Stimulated activated CD4-positive, alpha-beta T cell treated with anti-CD3 and anti-CD28 coated beads, TNF-alpha, amount 100 ng/mL, for 4 hours (primary cell): ENCODE results near the gene SOX1.

Source experiments
- DNase-seq, 3 experiments: peaks; one replicate each; pipeline ENCODE4 v3.0.0-alpha.2; 2020; ENCODE audit warnings: low read depth in 3 of 3

SOX1 gene

DNA sequence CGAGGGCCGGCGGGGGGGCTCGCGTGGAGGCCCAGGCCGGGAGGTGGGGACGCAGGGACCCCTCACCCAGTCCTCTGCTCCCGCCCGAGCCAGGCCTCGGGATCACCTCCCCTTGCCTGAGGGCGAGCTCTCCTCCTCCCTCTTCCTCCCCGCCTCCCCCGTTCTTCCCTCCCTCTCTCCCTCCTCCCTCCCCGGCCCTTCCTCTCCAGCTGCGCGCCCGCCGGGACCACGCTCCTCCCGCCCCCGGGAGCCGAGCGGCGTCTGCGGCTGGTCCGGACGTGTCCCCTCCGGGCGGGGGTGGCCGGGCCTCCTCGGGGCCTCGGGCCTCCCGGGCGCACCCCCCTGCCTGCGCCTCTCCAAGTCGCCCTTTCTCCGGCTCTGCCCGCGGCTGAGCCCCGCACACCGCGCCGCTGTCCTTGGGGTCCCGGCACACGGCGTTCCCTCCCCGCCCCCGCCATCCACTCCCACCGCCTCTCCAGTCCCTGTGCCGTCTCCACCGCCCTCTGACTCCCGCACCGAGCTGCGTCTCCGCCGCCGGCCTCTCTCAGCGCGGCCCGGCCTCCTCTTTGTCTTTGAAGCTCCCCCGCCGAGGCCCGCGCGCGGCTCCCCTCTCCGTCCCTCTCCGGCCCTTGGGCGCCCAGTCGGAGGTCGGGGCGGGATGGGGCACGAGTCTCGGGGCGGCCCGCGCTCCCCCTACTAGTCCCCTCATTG is 5.7 kb downstream of the SOX1 start:
- DNase-seq = no peak

DNA sequence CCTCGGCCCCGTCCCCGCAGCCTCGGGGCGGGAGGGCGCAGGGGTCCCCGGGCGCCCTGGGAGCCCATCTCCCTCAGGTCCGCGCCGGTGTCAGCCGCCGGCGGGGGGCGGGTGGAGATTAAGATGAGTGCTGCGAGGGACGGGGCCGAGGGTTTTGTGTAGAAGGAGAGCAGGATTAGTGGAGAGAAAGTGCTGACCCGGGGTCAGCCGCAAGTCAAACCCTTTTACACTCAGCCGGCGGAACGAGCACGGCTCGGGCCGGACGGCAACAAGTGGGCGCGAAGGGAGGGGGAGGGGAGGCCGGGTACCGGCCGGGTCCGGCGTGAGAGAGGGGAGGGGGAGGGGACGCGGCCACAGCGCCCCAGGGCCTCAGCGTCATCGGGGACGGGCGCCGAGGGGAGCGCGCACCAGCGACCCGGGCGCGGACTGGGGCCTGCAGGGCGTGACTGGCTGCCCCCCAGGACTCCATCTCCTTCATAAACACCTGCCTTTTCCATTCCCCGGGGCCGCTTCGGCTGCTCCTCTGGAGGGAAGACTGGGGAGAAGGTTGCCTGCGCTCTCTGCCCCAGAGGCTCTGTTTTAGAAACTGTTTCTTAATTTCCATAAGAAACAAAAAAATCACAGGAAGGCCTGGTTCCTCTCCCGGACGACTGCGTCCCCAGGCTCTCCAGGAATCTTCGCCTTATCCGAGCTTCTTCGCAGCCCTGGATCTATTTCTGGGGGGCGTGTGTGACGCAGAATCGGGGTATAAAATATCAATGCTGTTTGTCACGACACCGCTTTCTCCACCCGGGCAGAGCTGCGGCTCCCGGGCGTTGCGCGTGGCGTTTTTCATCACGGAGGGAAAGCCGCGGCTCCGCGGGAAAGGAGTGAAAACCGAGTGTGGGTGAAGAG is 6.5 kb downstream of the SOX1 start:
- DNase-seq = no peak

DNA sequence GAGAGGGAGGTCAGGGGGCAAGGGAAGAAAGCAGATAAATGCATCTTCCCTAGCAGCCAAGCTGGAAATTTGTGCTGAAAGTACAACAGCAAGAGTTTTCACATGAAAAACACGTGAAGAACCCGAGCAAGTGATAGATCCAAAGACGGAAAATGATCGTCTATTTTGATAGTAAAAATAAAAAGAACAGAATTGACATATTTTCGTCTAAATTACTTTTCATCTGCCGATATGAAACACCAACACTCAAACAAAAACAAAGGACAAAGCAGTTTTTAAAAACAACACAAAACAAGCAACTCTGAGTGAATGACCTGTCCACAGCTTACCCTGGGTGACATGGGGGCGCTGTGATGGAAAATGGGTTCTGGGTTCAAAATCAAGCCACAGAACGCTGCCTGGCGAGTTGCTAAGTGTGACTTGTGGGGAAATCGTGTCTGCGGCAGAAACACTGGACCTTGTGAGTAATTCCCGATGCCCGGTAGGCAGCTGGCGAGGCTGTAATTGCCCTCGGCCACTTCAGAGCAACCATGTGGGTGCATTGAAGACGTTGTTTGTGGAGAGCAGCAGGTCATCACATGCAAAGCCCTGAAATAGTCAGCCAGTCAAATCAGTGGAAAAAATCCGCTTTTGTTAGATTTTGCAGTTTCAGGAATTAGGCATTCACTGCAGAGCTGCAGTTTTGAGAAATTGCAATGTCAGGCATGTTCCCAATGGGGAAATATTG is 7.4 kb downstream of the SOX1 start:
- DNase-seq = no peak

DNA sequence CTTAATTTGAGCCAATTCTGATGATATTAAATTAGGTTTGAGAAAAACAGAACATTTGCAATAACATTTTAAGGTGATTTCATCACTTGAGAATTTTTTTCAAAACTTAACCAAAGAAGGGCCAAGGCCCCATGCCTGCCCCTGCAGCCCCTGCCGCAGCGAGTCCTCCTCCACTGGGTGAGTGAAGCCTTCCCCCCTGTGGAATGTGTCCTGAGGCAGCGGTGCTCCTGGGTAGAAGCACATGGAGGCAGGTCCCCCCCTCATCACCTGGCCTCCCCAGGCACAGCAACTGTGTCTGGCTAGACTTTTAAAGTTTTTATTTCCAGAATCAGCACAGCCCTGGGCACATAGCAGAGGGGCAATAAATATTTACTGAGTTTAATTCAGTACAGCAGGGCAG is 10.8 kb downstream of the SOX1 start:
- no peak for DNase-seq

DNA sequence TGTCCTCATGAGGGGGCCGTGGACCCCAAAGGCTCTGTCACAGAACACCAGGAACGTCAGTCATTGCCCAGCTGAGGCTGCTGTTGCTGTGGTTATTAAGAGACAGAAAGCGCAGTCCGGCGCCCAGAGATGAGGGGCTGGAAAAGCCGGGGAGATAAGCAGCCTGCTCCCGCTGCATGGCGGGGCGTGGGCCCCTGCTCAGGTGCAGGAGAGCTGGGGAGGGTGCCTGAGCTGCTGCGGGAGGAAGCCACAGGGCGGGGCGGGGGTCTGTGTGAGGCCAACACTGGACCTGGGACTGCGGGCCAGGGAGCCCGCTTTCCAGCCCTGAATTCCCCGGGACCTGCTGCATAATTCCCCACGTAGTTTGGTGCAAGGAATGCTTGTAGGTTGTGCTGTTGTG is 11.3 kb downstream of the SOX1 start:
- DNase-seq = no peak

DNA sequence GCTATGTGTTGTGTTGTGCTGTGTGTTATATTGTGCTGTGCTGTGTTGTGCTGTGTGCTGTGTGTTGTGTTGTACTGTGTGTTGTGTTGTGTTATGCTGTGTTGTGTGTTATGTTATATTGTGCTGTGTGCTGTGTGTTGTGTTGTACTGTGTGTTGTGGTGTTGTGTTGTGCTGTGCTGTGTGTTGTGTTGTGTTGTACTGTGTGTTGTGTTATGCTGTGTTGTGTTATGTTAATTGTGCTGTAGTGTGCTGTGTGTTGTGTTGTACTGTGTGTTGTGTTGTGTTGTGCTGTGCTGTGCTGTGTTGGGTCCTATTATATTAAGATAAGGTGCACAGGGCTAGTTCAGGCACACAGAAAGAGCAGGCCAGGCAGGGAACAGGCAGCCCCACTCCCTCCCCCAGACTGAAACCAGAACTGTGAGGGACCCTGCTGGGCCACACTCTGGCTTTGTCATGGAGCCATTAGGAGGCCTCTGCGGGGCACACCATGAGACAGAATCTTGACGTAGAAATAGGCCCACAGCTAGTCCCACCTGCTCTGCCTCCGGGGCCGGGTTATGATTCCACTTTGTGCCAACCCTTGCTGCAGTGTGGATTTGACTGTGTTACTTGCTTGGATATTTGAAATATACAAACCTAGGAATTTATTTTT is 12.1 kb downstream of the SOX1 start:
- no peak for DNase-seq

DNA sequence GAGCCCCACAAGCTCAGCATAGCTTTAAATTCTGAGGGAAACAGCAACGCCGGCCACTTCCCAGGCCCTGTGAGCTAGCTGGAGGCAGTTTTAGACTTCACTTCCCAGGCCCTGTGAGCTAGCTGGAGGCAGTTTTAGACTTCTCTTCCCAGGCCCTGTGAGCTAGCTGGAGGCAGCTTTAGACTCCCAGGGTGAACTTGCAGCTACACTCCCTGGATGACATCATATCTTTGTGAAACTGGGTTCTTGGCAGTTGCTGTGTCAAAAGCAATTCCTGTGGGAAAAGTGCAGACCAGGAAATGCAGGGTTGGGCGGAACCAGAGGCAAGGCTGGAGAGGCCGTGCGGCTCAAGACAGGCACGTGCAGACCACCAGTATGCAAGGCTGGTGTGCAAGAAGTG is 12.7 kb downstream of the SOX1 start:
- no peak for DNase-seq

DNA sequence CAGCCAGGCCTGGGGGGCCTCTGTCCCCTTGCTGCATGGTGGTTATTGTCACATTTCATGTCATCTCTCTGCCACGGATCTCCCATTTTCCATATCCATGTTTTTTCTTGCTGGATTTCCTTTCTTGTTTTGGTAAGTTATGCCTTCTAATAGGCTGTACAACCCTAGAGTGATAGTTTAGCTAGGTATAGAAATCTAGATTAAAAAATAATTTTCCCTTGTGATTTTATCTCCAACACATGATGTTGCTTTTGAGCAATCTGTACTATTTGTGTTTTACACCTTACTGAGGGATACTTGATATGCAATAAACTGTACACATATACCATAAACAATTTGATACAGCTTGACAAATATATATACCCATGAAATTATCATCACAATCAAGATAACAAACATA is 17.0 kb downstream of the SOX1 start:
- DNase-seq = no peak

DNA sequence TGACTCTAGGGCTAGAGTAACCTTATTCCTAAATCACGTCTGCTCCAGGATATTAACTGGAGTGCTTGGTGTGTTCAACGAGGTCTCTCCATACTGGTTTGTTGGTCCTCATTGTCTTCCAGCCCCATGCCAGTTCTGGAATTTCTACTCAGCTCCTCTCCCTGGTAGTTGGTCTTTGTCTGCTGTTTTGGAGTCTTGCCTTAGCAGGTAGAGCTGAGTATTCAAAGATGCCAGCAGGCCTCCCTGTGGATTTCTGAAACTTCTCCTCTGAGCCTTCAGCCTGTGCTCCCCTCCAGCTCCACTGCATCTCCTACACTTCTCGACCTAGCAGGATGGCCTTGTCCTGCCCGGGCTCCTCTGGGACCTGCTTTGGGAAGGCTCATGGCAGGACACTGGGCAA is 25.5 kb downstream of the SOX1 start:
- DNase-seq = no peak

DNA sequence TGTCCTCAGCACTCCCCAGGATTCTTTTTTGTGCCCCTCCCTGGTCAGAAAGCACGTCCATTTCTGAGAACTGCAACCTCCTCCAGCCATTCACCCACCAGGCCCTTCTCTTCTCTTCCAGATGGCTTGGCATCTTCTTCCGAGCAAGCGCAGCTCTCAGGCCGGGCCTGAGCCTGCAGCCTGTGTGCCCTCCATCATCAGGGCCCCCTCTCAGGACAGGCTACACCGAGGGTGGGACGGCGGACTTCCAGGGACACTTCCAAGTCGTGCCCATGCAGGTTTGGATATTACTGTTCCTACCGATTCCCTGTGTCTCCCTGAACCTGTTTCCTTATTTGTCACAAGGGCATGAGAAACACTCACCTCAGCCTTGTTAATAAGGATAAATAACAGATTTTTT is 28.4 kb downstream of the SOX1 start:
- no peak for DNase-seq

DNA sequence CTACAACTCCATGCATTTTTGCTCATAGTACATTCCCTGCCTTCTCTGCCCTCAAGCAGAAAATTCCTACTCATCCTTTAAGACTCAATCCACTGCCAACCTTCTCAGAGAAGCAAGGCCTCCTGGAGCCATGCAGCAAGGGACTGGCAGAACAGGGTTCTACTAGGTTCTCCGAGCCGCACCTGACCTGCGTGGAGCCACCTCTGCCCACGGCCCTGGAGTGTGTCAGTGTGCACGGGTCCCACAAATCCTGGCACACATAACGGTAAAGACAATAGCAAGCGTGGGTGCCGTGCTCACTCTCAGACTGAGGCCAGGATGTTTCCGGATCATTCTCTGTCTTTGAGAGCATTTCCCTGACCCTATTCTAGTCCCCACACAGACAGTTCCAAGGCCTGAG is 30.0 kb downstream of the SOX1 start:
- DNase-seq = no peak

DNA sequence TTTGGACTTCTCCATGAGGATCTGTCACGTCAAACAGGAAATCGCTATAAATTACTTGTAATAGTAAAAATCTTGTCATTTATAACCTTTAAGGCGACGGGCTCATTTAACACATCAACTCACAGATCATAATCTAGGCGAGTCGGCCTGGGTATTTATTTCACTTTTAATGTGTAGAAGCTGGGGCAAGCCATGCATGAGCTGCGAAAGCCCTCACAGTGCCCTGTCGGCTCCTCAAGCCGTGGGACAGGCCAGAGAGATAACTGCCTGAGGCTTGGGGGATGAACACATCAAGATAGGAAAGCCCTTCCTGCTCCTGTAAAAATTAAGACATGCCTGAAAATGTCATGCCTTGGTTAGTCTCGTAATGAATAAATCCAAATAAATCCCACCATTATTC is 30.8 kb downstream of the SOX1 start:
- DNase-seq = no peak

DNA sequence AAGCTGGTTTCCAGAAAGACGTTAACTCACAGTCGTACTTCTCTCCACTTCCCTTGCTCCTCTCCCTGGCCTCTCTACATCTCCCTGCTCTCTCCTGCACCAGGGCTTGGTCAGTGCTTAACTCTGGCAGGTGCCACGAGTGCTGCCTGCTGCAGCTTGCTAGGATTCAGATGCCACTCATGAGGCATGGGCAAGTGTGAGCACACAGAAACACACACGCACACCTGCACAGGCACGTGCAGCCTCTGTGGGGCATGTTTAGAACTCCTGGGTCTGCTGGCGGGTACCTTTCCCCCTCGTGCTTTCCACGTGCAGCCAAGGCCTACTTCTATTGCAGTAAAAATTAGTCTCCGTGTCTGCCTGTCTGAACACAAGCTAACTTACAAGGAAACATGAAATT is 31.8 kb downstream of the SOX1 start:
- DNase-seq = no peak

DNA sequence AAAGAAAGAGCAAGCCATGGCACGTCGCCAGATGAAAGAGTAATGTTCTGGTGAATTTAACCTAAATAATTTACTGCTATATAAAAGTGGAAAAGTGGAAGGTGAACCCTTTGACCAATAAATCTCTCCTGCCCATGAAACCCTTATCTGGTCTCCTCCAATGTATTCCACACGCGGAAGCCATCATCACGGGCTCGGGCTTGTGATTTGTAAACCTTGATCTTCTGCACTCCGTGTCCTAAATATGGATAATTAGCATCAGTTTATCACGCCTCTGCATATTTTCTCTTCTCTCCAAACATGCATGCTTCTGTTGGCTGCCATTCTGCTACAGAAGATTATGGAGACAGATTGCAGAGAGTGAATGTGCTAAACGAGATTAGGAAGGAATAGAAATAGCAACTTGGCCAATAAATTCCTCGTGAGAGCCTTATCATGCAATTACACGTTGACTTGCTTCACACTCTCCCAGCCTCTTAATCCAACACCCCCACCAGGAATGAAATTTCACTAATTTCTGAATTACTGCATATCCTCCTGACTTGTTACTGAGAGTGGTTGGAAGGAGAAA is 34.5 kb downstream of the SOX1 start:
- DNase-seq = no peak

DNA sequence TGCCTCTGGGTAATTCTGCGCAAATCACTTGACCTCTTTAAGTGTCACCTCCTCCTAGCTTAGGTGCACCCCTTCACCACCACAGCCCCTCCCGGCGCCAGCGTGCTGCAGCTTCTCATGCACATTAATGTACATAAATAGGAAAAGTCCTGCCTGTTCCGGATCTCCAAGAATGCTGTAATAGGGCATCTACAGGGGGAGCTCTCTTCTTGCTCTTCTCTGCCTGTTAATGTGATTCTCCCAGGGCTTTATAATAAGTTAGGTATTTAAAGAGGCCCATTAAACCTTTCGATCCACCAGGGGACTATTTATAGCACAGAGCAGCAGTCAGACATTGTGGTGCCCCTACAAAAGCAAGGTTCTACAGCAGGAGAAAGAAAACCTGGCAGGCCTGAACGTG is 35.3 kb downstream of the SOX1 start:
- DNase-seq = no peak

DNA sequence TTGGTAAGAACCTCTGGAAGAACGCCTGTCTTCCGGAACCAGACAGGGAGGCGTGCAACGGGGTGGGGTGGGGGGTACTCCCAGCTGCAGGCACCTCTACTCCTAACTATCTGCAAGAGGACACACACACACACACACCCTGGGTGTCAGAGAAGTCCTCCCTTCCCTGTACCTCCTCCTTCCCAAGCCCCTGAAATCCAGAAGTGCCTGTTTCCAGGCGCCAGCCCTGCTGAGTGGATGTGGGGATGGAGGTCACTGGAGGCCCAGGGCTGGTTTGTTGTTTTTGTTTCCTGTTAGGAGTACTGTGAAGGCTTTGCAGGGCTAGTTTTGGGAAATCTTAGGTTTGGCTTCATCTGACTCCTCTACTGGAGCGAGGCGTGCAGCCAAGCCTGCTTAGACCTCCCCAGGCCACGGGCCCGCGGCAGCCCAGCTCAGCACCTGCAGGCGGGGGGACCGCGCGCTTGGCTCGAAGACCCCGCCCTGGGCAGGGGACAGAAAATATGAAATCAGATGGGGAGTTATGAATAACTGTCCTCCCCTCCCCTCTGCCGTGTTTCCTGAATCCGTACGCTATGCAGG is 36.4 kb downstream of the SOX1 start:
- DNase-seq = no peak

DNA sequence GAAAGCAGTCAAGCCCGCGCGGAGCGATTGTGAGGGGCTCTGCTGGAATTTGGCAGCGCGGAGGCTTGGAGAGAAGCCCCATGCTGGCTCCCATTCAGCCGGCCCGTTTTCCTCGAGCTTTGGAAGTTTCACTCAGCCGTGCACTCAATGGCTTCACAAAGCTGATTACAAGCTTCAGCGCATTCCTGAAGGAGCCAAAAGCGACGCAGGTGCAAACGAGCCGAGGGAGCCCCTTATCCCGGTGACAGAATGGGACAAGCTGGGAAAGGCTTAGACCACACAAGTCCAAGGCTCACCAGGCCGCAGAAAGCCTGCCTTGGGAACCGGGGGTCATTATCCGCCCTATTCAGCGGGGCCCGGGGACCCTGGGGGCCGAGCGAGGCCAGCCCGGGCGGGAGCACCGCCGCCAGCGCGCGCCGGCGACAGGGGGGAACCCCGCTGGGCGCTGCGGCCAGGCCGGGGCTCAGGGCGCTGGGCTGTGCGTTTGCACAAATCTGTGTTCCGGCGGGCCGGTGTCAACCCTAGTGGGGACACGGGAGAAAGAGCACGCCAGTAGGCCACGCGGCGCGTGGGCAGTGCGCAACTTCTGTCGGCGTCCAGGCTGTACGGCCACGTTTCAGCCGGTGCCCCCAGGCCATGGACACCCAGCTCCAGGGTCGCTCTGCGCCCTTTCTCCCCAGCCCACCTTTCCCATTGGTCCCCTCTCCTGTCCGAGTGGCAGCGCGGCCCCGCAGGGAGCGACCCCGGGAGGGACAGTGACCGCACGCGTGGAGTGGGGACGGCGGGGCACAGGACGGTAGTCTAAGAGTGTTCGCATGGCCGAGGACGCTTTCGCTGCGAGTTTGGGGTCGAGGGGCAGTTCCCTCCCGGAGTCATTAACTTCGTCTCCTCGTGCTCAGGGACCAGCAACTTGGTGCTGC is 37.3 kb downstream of the SOX1 start:
- DNase-seq = no peak

DNA sequence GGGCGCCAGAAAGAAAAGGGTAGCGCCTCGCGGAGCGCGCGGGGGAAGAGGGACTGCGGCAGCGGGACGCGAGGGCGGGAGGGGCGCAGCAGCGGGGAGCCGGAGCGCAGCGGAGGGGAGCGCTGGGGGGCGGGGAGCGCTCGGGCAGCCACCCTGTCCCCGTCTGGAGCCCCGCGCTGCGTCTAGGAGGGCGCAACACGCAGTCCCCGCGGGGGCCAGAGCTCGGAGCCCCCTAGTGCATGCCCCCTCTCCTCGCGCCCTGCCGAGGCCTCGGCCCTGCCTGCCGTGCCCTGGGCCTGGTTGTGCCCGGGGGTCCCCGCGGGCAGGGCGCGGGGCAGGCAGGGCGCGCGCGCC is 37.9 kb downstream of the SOX1 start:
- DNase-seq = no peak

DNA sequence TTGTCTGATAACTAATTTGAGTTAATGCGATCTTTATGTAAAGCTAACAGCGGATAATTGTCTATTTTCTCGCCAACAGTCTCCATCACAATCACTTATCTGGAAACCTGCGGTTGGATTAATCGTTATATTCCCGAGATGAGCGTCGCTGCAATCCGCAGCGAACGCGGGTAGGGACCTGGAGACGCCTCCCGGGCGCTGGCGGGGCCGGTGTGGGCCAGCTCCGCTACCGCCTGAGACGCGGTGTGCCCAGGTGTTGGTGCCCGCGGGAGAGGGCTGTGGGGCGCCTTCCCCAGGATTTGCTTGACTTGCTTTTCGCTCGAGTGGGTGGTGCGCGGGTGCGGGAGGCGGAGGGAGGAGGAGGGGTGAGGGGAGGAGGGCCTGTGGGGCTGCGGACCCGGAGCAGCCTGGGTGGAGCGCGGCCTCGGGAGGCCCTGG is 38.3 kb downstream of the SOX1 start:
- DNase-seq = no peak

DNA sequence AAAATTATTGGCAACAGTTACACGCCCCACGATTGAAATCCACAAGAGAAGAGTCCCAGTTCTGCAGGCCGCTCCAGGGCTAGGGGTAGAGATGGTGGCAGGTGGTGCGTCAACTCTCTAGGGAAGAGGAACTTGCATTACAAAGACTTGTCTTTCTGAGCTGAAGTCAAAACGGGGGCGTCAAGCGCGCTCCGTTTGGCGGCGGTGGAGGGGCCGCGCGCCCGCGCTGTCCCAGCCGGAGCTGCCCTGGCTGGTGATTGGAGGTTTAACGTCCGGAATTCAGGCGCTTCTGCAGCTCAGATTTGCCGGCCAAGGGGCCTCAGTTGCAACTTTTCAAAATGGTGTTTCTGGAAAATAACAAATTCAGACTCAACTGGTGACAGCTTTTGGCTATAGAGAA is 38.9 kb downstream of the SOX1 start:
- DNase-seq = no peak
